HCT116 (cell line): ENCODE results near the gene NLRP5. TPM values are rescaled to one million over a fixed set of nuclear protein-coding genes. Genes with fewer than 3 reads are reported as not detected.

Experiments
- ATAC-seq: fragments of 200-7000 bp; cut with Tn5 transposase; 2 replicates; pipeline ENCODE4 v1.9.1; 2020; ENCODE audit warnings: mild to moderate bottlenecking, moderate library complexity
- BruUV-seq: library from RNA; stranded (reverse); fragments of 400-500 nt; replicated peaks from 2 replicates; lab custom pipeline; 2021; lab: Mats Ljungman, UMichigan
- CTCF ChIA-PET: fragments of 300-600 bp; sonication (Branson Sonifier 250); formaldehyde crosslinking; loops from one replicate; lab custom pipeline; 2021; ENCODE audit warnings: antibody characterized with exemption; lab: Charles Lee
- POLR2A ChIA-PET: fragments of 300-600, 350-600 bp; sonication (Branson Sonifier 250); formaldehyde crosslinking; loops from one replicate; lab custom pipeline; 2021; ENCODE audit warnings: antibody characterized with exemption; lab: Charles Lee
- RAD21 ChIA-PET, 2 experiments: fragments of 300-600 bp; sonication (Branson Sonifier 250); formaldehyde crosslinking; loops; one replicate each; lab custom pipeline; 2023; ENCODE audit warnings: low total read pairs in 2 of 2; ENCODE audit not compliant: uncharacterized antibody in 2 of 2, unreplicated experiment in 2 of 2, low non-redundant PET in 1 of 2; lab: Charles Lee
- DNase-seq: peaks from one replicate; pipeline ENCODE4 v3.0.0-alpha.2; 2010; ENCODE audit warnings: low read depth, low spot score
- H2AFZ ChIP-seq: fragments of 200-600 bp; shearing (Covaris generic), sonication (generic); 2 replicates; pipeline ENCODE4 v1.6.1; 2017; ENCODE audit warnings: low read depth, mixed run types, mixed read lengths, antibody characterized with exemption, low read length; ENCODE audit not compliant: poor library complexity, severe bottlenecking
- H3K27ac ChIP-seq: 2 replicates; pipeline ENCODE4 v1.5.1; 2012; ENCODE audit warnings: low read depth, low read length
- H3K27me3 ChIP-seq: fragments of 200-600 bp; sonication (generic); 2 replicates; pipeline ENCODE4 v1.6.1; 2016; ENCODE audit warnings: mixed run types, low read length, mixed read lengths; ENCODE audit not compliant: insufficient read depth
- H3K36me3 ChIP-seq, 2 experiments: fragments of 200-500 bp in 1 of 2; fragments of 200-600 bp in 1 of 2; sonication (Bioruptor generic) in 1 of 2; sonication (generic) in 1 of 2; 2 replicates each; pipeline versions ENCODE4 v1.5.1 to v1.6.1; 2014 to 2016; ENCODE audit warnings: low read length in 2 of 2, inconsistent platforms in 1 of 2, mixed read lengths in 1 of 2, mixed run types in 1 of 2; ENCODE audit not compliant: insufficient read depth in 2 of 2, control insufficient read depth in 1 of 2
- H3K4me1 ChIP-seq, 2 experiments: fragments of 200-600 bp in 1 of 2; sonication (generic) in 1 of 2; 2 replicates each; pipeline versions ENCODE4 v1.5.1 to v1.6.1; 2012 to 2017; ENCODE audit warnings: low read length in 2 of 2, inconsistent platforms in 1 of 2, mild to moderate bottlenecking in 1 of 2, mixed read lengths in 1 of 2, mixed run types in 1 of 2, moderate library complexity in 1 of 2; ENCODE audit not compliant: insufficient read depth in 2 of 2, control insufficient read depth in 1 of 2
- H3K4me2 ChIP-seq: fragments of 200-600 bp; sonication (generic); 2 replicates; pipeline ENCODE4 v1.6.1; 2017; ENCODE audit warnings: mixed run types, low read length, mixed read lengths
- H3K4me3 ChIP-seq, 2 experiments: fragments of 200-600 bp in 1 of 2; sonication (generic) in 1 of 2; replicated peaks in 1 of 2; 2 replicates each; pipeline ENCODE4 v1.5.1; 2011 to 2016; ENCODE audit warnings: low read length in 2 of 2, control low read depth in 1 of 2, low read depth in 1 of 2, mild to moderate bottlenecking in 1 of 2, mixed read lengths in 1 of 2, mixed run types in 1 of 2
- H3K79me2 ChIP-seq: fragments of 200-600 bp; sonication (generic); 2 replicates; pipeline ENCODE4 v1.6.1; 2017; ENCODE audit warnings: mild to moderate bottlenecking, mixed run types, low read length, moderate library complexity, mixed read lengths; ENCODE audit not compliant: insufficient read depth
- H3K9ac ChIP-seq: fragments of 200-600 bp; sonication (generic); 2 replicates; pipeline ENCODE4 v1.6.1; 2016; ENCODE audit warnings: low read length, mixed read lengths
- H3K9me2 ChIP-seq: fragments of 200-600 bp; sonication (generic), shearing (Covaris generic); 2 replicates; pipeline ENCODE4 v1.6.1; 2017; ENCODE audit warnings: mixed run types, mild to moderate bottlenecking, moderate library complexity; ENCODE audit not compliant: insufficient read depth
- H3K9me3 ChIP-seq, 2 experiments: fragments of 200-500 bp in 1 of 2; fragments of 200-600 bp in 1 of 2; sonication (Bioruptor generic) in 1 of 2; sonication (generic) in 1 of 2; 2 replicates each; pipeline ENCODE4 v1.6.1; 2014 to 2017; ENCODE audit warnings: low read length in 2 of 2, mixed read lengths in 2 of 2, inconsistent platforms in 1 of 2, low read depth in 1 of 2, mild to moderate bottlenecking in 1 of 2, mixed run types in 1 of 2, moderate library complexity in 1 of 2; ENCODE audit not compliant: control insufficient read depth in 1 of 2, insufficient read depth in 1 of 2
- H4K20me1 ChIP-seq: fragments of 200-600 bp; sonication (generic), shearing (Covaris generic); 2 replicates; pipeline ENCODE4 v1.6.1; 2017; ENCODE audit warnings: mixed run types, mild to moderate bottlenecking, moderate library complexity; ENCODE audit not compliant: insufficient read depth
- CBX3 ChIP-seq: IDR thresholded peaks from 2 replicates; pipeline ENCODE4 v1.6.1; 2012; ENCODE audit warnings: low read depth
- EGR1 ChIP-seq: IDR thresholded peaks from 2 replicates; pipeline ENCODE4 v1.6.1; 2012; ENCODE audit warnings: low read depth
- RAD21 ChIP-seq: IDR thresholded peaks from 2 replicates; pipeline ENCODE4 v1.6.1; 2012; ENCODE audit warnings: low read depth, mild to moderate bottlenecking
- SIN3A ChIP-seq: IDR thresholded peaks from 2 replicates; pipeline ENCODE4 v1.6.1; 2012; ENCODE audit warnings: low read depth
- ZFX ChIP-seq: fragments of 450-650 bp; IDR thresholded peaks from 2 replicates; pipeline ENCODE4 v1.6.1; 2017
- intact Hi-C: fragments of 100-400 bp; cut with micrococcal nuclease; formaldehyde crosslinking; loops from 2 replicates; pipeline ENCODE4 v1.10.0; 2022
- total RNA-seq: library from RNA; stranded (reverse); gene quantifications from one replicate; pipeline ENCODE4 v1.2.1, GENCODE V29; 2021; ENCODE audit not compliant: unreplicated experiment
- TF ChIP-seq, protein P1 (sequence below), 3 experiments: fragments of 200-600 bp in 1 of 3; sonication (generic) in 1 of 3; IDR thresholded peaks in 2 of 3; conservative IDR thresholded peaks in 1 of 3; 2 replicates each; pipeline ENCODE4 v1.5.1; 2012 to 2017; ENCODE audit warnings: low read depth in 2 of 3, low read length in 2 of 3, antibody characterized with exemption in 1 of 3, borderline replicate concordance in 1 of 3, control low read depth in 1 of 3, mild to moderate bottlenecking in 1 of 3, mixed read lengths in 1 of 3, mixed run types in 1 of 3, moderate library complexity in 1 of 3; ENCODE audit not compliant: insufficient read depth in 1 of 3

NLRP5 gene
- total RNA-seq, 1 experiment from 2014 or later: 0.30 TPM

DNA sequence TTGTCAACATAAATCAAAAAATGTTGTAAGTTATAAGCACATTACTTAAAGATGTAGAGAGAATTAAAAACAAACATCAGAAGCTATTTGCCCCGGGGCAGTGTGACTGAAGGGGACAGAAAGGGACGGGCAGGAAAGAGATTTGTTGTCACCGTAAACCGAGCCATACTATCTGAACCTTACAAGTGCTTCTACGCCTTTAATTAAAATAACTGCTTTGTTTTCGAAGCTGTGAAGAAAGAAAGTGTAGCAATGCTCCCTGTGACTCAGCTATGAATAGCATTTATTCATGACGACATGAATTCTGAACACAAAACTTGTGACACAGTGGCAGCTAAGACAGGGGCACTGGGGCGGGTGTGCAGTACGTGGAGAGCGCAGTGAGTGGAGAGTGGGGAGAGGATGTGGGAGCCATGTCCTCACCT lies 104.5 kb downstream of the NLRP5 start:
- H3K27me3 ChIP-seq: no peaks in the 10 kb centered on the region
- no peaks in the 10 kb centered on the region for H3K9me2 ChIP-seq
- no peaks in the 10 kb centered on the region; a peak in 1 of 4 replicates for H3K36me3 ChIP-seq
- TF ChIP-seq SIN3A (no peak), EGR1 (no peak)
- TF ChIP-seq, protein P1, sequence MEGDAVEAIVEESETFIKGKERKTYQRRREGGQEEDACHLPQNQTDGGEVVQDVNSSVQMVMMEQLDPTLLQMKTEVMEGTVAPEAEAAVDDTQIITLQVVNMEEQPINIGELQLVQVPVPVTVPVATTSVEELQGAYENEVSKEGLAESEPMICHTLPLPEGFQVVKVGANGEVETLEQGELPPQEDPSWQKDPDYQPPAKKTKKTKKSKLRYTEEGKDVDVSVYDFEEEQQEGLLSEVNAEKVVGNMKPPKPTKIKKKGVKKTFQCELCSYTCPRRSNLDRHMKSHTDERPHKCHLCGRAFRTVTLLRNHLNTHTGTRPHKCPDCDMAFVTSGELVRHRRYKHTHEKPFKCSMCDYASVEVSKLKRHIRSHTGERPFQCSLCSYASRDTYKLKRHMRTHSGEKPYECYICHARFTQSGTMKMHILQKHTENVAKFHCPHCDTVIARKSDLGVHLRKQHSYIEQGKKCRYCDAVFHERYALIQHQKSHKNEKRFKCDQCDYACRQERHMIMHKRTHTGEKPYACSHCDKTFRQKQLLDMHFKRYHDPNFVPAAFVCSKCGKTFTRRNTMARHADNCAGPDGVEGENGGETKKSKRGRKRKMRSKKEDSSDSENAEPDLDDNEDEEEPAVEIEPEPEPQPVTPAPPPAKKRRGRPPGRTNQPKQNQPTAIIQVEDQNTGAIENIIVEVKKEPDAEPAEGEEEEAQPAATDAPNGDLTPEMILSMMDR (IDR thresholded peaks at IDR 0.05 in 2 of 3, conservative IDR thresholded peaks at IDR 0.05 in 1 of 3; ENCODE audit: borderline replicate concordance in 1 of 3, insufficient read depth in 1 of 3, low read depth in 2 of 3, low read length in 2 of 3): no peak
- no peak overlapping the region for H2AFZ ChIP-seq
- no TSS peak for BruUV-seq
- H3K4me1 ChIP-seq: no peaks in the 10 kb centered on the region
- ATAC-seq: no peak
- POLR2A ChIA-PET: no interaction called here
- H3K79me2 ChIP-seq: peaks cover 63% of the 10 kb centered on the region
- H3K27ac ChIP-seq: no peak overlapping the region
- H3K4me2 ChIP-seq: no peak overlapping the region
- H3K9ac ChIP-seq: no peak overlapping the region
- no peak for DNase-seq
- RAD21 ChIA-PET: no interaction called here
- no peaks in the 10 kb centered on the region for H3K9me3 ChIP-seq
- no peak overlapping the region for H3K4me3 ChIP-seq
- intact Hi-C loops: no loop called here
- no peaks in the 10 kb centered on the region; the same call in 1 of the 2 replicates for H4K20me1 ChIP-seq
- CTCF ChIA-PET: interaction anchor here (1.3 kb wide), 1 partner anchor 10 kb away, joined by 3 read pairs; no protein-coding TSS in a partner anchor

DNA sequence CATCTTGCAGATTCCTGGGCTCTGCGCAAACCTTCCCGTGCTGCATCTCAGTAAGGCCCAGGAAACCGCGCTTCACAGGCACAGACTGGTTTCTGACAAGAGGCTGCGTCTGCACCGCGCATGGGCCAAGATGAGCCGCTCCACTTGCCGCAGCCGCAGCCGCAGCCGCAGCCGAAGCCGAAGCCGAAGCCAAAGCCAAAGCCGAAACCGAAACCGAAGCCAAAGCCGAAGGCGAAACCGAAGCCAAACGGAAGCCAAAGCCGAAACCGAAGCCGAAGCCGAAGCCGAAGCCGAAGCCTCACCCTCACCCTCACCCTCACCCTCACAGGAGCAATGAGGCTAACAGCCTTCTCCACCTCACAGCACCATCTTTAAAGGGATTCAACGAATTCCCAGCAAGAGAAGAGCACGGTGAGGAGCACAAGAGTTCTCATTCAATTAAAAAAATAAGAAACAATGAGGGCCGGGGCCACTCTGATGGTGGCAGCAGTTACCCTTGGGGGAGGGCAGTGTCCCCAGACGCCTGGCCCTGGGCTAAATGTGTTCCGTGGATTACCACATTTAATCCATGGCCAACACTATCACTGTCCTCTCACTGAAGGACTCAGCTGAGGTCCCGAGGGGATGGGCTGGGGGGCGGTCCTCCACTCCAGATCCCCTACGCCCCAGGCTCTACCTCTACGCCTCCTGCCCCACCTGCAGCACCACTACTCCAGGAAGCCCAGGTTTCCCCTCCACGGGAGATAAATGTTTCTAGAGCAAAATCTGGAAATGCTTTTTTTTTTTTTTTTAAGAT lies 105.4 kb downstream of the NLRP5 start:
- H3K36me3 ChIP-seq: peaks cover 0 to under 1% of the 10 kb centered on the region in 2 experiments; a peak in 1 of 4 replicates
- H3K4me3 ChIP-seq: no peak overlapping the region
- DNase-seq (no peak), ATAC-seq (no peak)
- no peaks in the 10 kb centered on the region for H3K4me1 ChIP-seq
- no peaks in the 10 kb centered on the region for H3K27me3 ChIP-seq
- POLR2A ChIA-PET: no interaction called here
- H3K9me2 ChIP-seq: no peaks in the 10 kb centered on the region
- no TSS peak for BruUV-seq
- no peak overlapping the region for H3K4me2 ChIP-seq
- RAD21 ChIA-PET: no interaction called here
- no peak overlapping the region for H3K27ac ChIP-seq
- no peaks in the 10 kb centered on the region for H3K9me3 ChIP-seq
- intact Hi-C loops: no loop called here
- H3K79me2 ChIP-seq: peaks cover 66% of the 10 kb centered on the region
- no peak overlapping the region for H3K9ac ChIP-seq
- no peaks in the 10 kb centered on the region for H4K20me1 ChIP-seq
- no peak overlapping the region for H2AFZ ChIP-seq
- CTCF ChIA-PET: interaction anchor here (1.3 kb wide), 1 partner anchor 11 kb away, joined by 3 read pairs; no protein-coding TSS in a partner anchor
- TF ChIP-seq EGR1: no peak
- TF ChIP-seq ZFX: no peak
- TF ChIP-seq SIN3A: no peak
- no peak for TF ChIP-seq CBX3
- no peak for TF ChIP-seq RAD21
